ENCODE results near the gene ECT2. TPM values are rescaled to one million over a fixed set of nuclear protein-coding genes. Genes with fewer than 3 reads are reported as not detected.

ECT2 gene
- total RNA-seq, 1 experiment from 2014 or later = 145 TPM

GRCh38 chr3:172771672-172772071 lies 21.1 kb downstream of the ECT2 start:
- TF ChIP-seq, protein P1, sequence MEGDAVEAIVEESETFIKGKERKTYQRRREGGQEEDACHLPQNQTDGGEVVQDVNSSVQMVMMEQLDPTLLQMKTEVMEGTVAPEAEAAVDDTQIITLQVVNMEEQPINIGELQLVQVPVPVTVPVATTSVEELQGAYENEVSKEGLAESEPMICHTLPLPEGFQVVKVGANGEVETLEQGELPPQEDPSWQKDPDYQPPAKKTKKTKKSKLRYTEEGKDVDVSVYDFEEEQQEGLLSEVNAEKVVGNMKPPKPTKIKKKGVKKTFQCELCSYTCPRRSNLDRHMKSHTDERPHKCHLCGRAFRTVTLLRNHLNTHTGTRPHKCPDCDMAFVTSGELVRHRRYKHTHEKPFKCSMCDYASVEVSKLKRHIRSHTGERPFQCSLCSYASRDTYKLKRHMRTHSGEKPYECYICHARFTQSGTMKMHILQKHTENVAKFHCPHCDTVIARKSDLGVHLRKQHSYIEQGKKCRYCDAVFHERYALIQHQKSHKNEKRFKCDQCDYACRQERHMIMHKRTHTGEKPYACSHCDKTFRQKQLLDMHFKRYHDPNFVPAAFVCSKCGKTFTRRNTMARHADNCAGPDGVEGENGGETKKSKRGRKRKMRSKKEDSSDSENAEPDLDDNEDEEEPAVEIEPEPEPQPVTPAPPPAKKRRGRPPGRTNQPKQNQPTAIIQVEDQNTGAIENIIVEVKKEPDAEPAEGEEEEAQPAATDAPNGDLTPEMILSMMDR (conservative IDR thresholded peaks at IDR 0.05) = no peak
- TF ChIP-seq EZH2 (IDR thresholded peaks at IDR 0.05; ENCODE audit: low read depth) = no peak
- DNase-seq = no peak
- Histone ChIP-seq H3K27me3 (ENCODE audit: insufficient read depth, low read depth) (no peaks in the 10 kb centered on the region), H3K79me2 (ENCODE audit: low read depth) (no peaks in the 10 kb centered on the region), H3K36me3 (ENCODE audit: low read depth) (peaks cover 79% of the 10 kb centered on the region), H4K20me1 (ENCODE audit: insufficient read depth) (no peaks in the 10 kb centered on the region), H3K27ac (no peak overlapping the region), H3K4me1 (replicated peaks; ENCODE audit: insufficient read depth) (no peaks in the 10 kb centered on the region), H3K4me2 (no peak overlapping the region), H3K9me3 (ENCODE audit: insufficient read depth, low read depth) (no peaks in the 10 kb centered on the region), H3K9me2 (ENCODE audit: insufficient read depth) (no peaks in the 10 kb centered on the region), H3F3A (ENCODE audit: insufficient read depth, low read depth) (peaks cover 13% of the 10 kb centered on the region), H3K4me3 (no peak overlapping the region), H2AFZ (no peak overlapping the region)
- ChIA-PET POLR2A (ENCODE audit: unreplicated experiment) (no interaction called here), CTCF (no interaction called here)
- intact Hi-C loops (cut with micrococcal nuclease; ENCODE audit: unreplicated experiment) = no loop called here
- BruUV-seq (replicated peaks) = no TSS peak

DNA sequence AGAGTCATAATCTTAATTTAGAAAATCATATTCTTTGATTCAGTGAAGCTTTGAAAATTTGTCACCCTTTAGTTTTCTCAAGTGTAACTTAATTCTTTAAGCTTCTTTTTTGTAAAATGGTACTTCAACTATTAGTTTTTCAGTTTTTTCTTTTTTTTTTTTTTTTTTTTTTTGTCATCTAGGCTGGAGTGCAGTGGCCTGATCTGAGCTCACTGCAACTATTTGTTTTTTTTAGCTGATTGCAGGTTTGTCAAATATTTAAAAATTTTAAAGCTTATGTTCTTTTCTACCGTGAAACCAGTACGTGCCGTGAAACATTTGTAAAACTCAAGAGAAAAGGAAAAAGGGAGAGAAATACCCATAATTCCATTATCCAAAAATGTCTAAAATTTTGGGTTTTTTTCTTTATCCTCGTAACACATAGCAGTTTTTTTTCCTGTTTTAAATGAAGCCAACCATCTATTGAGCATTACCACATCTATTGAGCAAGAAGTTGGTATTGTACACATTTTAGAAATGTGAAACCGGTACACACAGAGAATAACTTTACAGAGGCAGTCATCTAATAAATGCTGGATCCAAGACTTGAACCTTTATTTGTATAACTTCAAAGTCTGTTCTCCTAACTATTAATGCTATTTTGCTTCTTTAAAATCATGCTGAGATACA lies 25.7 kb downstream of the ECT2 start:
- H3K27me3 ChIP-seq (ENCODE audit: insufficient read depth, low read depth) = no peaks in the 10 kb centered on the region
- intact Hi-C loops (cut with micrococcal nuclease; ENCODE audit: unreplicated experiment) = no loop called here
- no peaks in the 10 kb centered on the region for H3K79me2 ChIP-seq (ENCODE audit: low read depth)
- peaks cover 14% of the 10 kb centered on the region for H3F3A ChIP-seq (ENCODE audit: insufficient read depth, low read depth)
- no peak overlapping the region for H3K27ac ChIP-seq
- no TSS peak for BruUV-seq (replicated peaks)
- H4K20me1 ChIP-seq (ENCODE audit: insufficient read depth) = no peaks in the 10 kb centered on the region
- H3K4me1 ChIP-seq (replicated peaks; ENCODE audit: insufficient read depth) = no peaks in the 10 kb centered on the region
- H3K4me2 ChIP-seq = no peak overlapping the region
- ChIA-PET POLR2A (ENCODE audit: unreplicated experiment) (no interaction called here), CTCF (interaction anchor here (0.6 kb wide), 1 partner anchor 131 kb away, joined by 4 read pairs; no protein-coding TSS in a partner anchor)
- no peaks in the 10 kb centered on the region for H3K9me3 ChIP-seq (ENCODE audit: insufficient read depth, low read depth)
- no peak overlapping the region for H2AFZ ChIP-seq
- H3K4me3 ChIP-seq = no peak overlapping the region
- TF ChIP-seq EZH2 (IDR thresholded peaks at IDR 0.05; ENCODE audit: low read depth) = no peak
- TF ChIP-seq, protein P1 (conservative IDR thresholded peaks at IDR 0.05) = no peak
- DNase-seq = no peak
- no peaks in the 10 kb centered on the region for H3K9me2 ChIP-seq (ENCODE audit: insufficient read depth)
- H3K36me3 ChIP-seq (ENCODE audit: low read depth) = peaks cover 59% of the 10 kb centered on the region

- H3K27ac ChIP-seq = no peak overlapping the region
- H3F3A ChIP-seq (ENCODE audit: insufficient read depth, low read depth) = peaks cover 19% of the 10 kb centered on the region
- no peak for TF ChIP-seq EZH2 (IDR thresholded peaks at IDR 0.05; ENCODE audit: low read depth)
- TF ChIP-seq, protein P1 (conservative IDR thresholded peaks at IDR 0.05) = no peak
- no peaks in the 10 kb centered on the region for H3K4me1 ChIP-seq (replicated peaks; ENCODE audit: insufficient read depth)
- intact Hi-C loops (cut with micrococcal nuclease; ENCODE audit: unreplicated experiment) = no loop called here
- peaks cover 64% of the 10 kb centered on the region for H3K36me3 ChIP-seq (ENCODE audit: low read depth)
- H4K20me1 ChIP-seq (ENCODE audit: insufficient read depth) = no peaks in the 10 kb centered on the region
- no peak overlapping the region for H2AFZ ChIP-seq
- no peaks in the 10 kb centered on the region for H3K79me2 ChIP-seq (ENCODE audit: low read depth)
- ChIA-PET POLR2A (ENCODE audit: unreplicated experiment) (interaction anchor here (0.7 kb wide), 1 partner anchor 108 kb away, joined by 5 read pairs; no protein-coding TSS in a partner anchor), CTCF (interaction anchor here (0.8 kb wide), 1 partner anchor 104 kb away, joined by 3 read pairs; no protein-coding TSS in a partner anchor)
- no peak overlapping the region for H3K4me3 ChIP-seq
- no peak overlapping the region for H3K4me2 ChIP-seq
- no peaks in the 10 kb centered on the region for H3K9me2 ChIP-seq (ENCODE audit: insufficient read depth)
- H3K9me3 ChIP-seq (ENCODE audit: insufficient read depth, low read depth) = no peaks in the 10 kb centered on the region
- no peaks in the 10 kb centered on the region for H3K27me3 ChIP-seq (ENCODE audit: insufficient read depth, low read depth)
- no peak for DNase-seq
- no TSS peak for BruUV-seq (replicated peaks)
These were observed 27.4 kb downstream of the ECT2 start for GRCh38 chr3:172777901-172778300.
